Esophagus muscularis mucosa (tissue), 4 donors: ENCODE data around the gene RTP2. TPM values are rescaled to one million over a fixed set of nuclear protein-coding genes. Genes with fewer than 3 reads are reported as not detected.
A peak's percentile ranks its signal among the peaks of the same experiment; 100 is the strongest.

Experiments used
- DNase-seq: peaks from one replicate; pipeline ENCODE4 v3.0.0-alpha.2; 2017; ENCODE audit errors: extremely low spot score
- H3K27ac ChIP-seq, 4 donors: fragments of 200-600 bp; sonication (generic); replicated peaks in 1 of 4; 1 replicate in 3 of 4; 2 replicates in 1 of 4; pipeline ENCODE4 v1.5.1; 2016 to 2019; ENCODE audit warnings: mild to moderate bottlenecking in 1 of 4
- H3K27me3 ChIP-seq, 4 donors: fragments of 200-600 bp; sonication (generic); one replicate each; pipeline versions ENCODE4 v1.5.1 to v1.6.0; 2016 to 2019
- H3K36me3 ChIP-seq, 4 donors: fragments of 200-600 bp; sonication (generic); one replicate each; pipeline ENCODE4 v1.5.1; 2016 to 2019
- H3K4me1 ChIP-seq, 4 donors: fragments of 200-600 bp; sonication (generic); one replicate each; pipeline ENCODE4 v1.5.1; 2016 to 2019
- H3K4me3 ChIP-seq, 4 donors: fragments of 200-600 bp; sonication (generic); 1 replicate in 2 of 4; 2 replicates in 2 of 4; pipeline ENCODE4 v1.5.1; 2016 to 2019; ENCODE audit warnings: mild to moderate bottlenecking in 4 of 4, moderate library complexity in 1 of 4
- H3K9me3 ChIP-seq, 4 donors: fragments of 200-600 bp; sonication (generic); 1 replicate in 3 of 4; 2 replicates in 1 of 4; pipeline ENCODE4 v1.5.1; 2016 to 2019
- EP300 ChIP-seq: sonication (generic); formaldehyde crosslinking; IDR thresholded peaks from one replicate; pipeline ENCODE4 v1.6.1; 2017; ENCODE audit warnings: antibody characterized with exemption
- POLR2A ChIP-seq: fragments of 450-650 bp; IDR thresholded peaks from one replicate; pipeline ENCODE4 v1.6.1; 2017; ENCODE audit warnings: antibody characterized with exemption, moderate library complexity, mild to moderate bottlenecking, low read depth
- POLR2AphosphoS5 ChIP-seq, 2 donors: sonication (generic); formaldehyde crosslinking; IDR thresholded peaks; one replicate each; pipeline ENCODE4 v1.6.1; 2017; ENCODE audit warnings: antibody characterized with exemption in 2 of 2
- WGBS: methylation state at CpG from one replicate; pipeline ENCODE4 v1.1.5; 2018; 5-methylcytosine and 5-hydroxymethylcytosine counted together
- intact Hi-C: fragments of 100-400 bp; cut with DNase I; formaldehyde crosslinking; loops from one replicate; pipeline ENCODE4 v1.15.1; 2023
- total RNA-seq, 4 donors: library from RNA; depleted of rRNA; stranded (reverse); fragments of >200 nt; gene quantifications; one replicate each; pipeline versions ENCODE4 v1.1.0 to v1.2.1, GENCODE V29; 2016
- TF ChIP-seq, protein P1 (sequence below), 3 experiments: fragments of 200-600 bp in 2 of 3; fragments of 450-650 bp in 1 of 3; sonication (generic) in 2 of 3; IDR thresholded peaks; one replicate each; pipeline ENCODE4 v1.5.1; 2017 to 2019; ENCODE audit warnings: antibody characterized with exemption in 3 of 3, mild to moderate bottlenecking in 2 of 3, moderate library complexity in 1 of 3

RTP2 gene
- total RNA-seq, 4 donors from 2014 or later: not detected

DNA sequence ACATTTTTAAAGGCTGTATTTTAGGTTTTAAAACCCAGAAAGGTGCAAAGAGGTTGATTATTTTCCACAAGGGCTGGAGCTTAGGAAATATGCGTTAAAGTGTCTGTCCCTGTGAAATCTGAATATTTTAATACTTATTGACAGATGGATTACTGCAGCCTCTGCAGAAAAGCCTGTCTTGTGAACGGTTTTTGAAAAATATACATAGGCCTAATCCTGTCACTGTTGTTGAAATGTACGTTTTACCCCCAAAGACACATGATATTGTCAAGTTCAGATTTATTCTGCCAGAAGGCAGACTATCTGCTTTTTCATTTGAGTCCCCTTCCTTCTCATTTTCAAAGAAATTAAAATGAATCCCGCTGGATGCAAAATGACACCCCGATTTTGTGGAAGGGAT is 45.1 kb upstream of the RTP2 start:
- H3K4me1 ChIP-seq: peaks cover 13 to 56% (median 45%) of the 10 kb centered on the region in 4 donors
- no peak for DNase-seq
- intact Hi-C loops: loop anchor here (5.0 to 10.0 kb wide), 3 partner anchors 305 to 827 kb away; no protein-coding TSS in a partner anchor
- no peak overlapping the region for H3K4me3 ChIP-seq
- WGBS: 54% methylated on average over 5 of the region's 5 CpGs
- TF ChIP-seq POLR2A (no peak), EP300 (no peak), POLR2AphosphoS5 (IDR thresholded peaks at IDR 0.05) (no peak)
- TF ChIP-seq, protein P1, sequence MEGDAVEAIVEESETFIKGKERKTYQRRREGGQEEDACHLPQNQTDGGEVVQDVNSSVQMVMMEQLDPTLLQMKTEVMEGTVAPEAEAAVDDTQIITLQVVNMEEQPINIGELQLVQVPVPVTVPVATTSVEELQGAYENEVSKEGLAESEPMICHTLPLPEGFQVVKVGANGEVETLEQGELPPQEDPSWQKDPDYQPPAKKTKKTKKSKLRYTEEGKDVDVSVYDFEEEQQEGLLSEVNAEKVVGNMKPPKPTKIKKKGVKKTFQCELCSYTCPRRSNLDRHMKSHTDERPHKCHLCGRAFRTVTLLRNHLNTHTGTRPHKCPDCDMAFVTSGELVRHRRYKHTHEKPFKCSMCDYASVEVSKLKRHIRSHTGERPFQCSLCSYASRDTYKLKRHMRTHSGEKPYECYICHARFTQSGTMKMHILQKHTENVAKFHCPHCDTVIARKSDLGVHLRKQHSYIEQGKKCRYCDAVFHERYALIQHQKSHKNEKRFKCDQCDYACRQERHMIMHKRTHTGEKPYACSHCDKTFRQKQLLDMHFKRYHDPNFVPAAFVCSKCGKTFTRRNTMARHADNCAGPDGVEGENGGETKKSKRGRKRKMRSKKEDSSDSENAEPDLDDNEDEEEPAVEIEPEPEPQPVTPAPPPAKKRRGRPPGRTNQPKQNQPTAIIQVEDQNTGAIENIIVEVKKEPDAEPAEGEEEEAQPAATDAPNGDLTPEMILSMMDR (IDR thresholded peaks at IDR 0.05): no peak
- no peaks in the 10 kb centered on the region for H3K27me3 ChIP-seq
- H3K27ac ChIP-seq: peak overlapping the region; percentile 94 to 99 (median 98)
- H3K9me3 ChIP-seq: no peaks in the 10 kb centered on the region
- H3K36me3 ChIP-seq: no peaks in the 10 kb centered on the region

DNA sequence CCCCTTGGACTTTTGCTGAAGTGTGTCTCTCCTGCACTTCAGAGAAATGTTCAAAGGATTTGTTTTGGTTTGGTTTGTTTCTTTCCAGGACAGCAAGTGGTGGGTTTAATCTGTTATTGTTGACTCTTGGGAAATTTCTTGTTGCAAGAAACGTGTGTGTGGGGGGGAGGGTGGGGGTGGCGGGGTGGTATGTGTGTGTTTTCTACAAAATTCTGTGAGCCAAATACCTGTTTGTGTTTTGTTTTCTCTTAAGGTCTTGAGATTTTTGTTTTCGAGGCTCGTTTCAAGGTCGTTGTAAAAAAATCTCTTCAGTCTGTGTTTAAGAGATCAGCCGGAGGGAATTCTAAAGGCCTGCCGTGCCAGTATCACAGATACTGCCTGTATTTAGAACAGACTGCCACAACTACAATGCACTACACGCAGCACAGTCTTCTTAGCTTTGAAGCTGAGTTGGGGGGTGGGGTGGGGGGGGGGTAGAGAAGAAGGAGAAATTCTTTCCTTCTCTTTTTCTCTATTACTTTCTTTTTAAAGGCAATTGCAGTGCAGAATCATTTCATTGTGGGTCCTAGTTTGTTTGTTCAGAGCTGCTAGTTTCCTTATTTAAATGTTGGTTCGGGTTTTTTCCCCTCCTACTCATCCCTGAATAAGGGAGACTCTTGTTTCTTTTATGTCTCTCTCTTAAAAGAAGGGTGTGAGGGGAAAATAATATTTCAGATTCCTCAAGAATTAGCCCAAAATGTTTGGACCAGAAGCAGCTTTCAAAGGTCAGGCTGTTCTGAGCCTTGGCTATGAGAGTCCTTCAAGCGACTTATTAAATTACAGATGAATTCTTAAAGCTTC is 44.3 kb upstream of the RTP2 start:
- WGBS: 26% methylated on average over 10 of the region's 10 CpGs
- Histone ChIP-seq H3K4me1 (peaks cover 13 to 64% (median 51%) of the 10 kb centered on the region in 4 donors), H3K4me3 (peak overlapping the region; percentile 69 to 81 (median 76)), H3K27me3 (no peaks in the 10 kb centered on the region), H3K27ac (peak overlapping the region; percentile 94 to 99 (median 98)), H3K36me3 (no peaks in the 10 kb centered on the region), H3K9me3 (no peaks in the 10 kb centered on the region)
- no peak for TF ChIP-seq POLR2AphosphoS5 (IDR thresholded peaks at IDR 0.05)
- TF ChIP-seq EP300: no peak
- TF ChIP-seq POLR2A: no peak
- TF ChIP-seq, protein P1 (IDR thresholded peaks at IDR 0.05): no peak
- DNase-seq: no peak
- intact Hi-C loops: loop anchor here (5.0 to 10.0 kb wide), 3 partner anchors 306 to 828 kb away; no protein-coding TSS in a partner anchor

DNA sequence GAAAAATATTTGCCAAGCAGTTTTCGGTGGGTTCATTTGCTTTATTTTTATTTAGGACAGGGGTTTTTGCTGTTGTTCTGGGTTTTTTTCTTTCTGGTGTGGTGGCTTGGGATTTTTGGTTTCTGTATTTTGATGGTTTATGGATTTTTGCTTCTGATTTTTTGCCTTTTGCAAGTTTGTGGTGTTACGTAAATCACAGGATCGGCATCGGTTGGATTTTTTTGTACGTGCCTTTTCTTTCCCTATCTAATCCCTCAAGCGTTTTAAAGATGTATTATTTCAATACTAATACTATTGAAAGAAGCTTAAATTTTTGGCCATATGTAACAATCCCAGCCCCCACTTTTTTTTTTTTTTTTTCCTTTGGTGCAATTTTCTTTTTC is 43.7 kb upstream of the RTP2 start:
- peak overlapping the region; percentile 69 to 81 (median 76) for H3K4me3 ChIP-seq
- WGBS: 5% methylated on average over 6 of the region's 6 CpGs
- peaks cover 13 to 69% (median 50%) of the 10 kb centered on the region in 4 donors for H3K4me1 ChIP-seq
- intact Hi-C loops: loop anchor here (5.0 to 10.0 kb wide), 3 partner anchors 306 to 829 kb away; no protein-coding TSS in a partner anchor
- DNase-seq: no peak
- no peaks in the 10 kb centered on the region for H3K9me3 ChIP-seq
- peak overlapping the region; percentile 94 to 99 (median 98) for H3K27ac ChIP-seq
- H3K36me3 ChIP-seq: no peaks in the 10 kb centered on the region
- TF ChIP-seq EP300 (no peak), POLR2A (no peak), POLR2AphosphoS5 (IDR thresholded peaks at IDR 0.05) (no peak)
- TF ChIP-seq, protein P1 (IDR thresholded peaks at IDR 0.05): no peak
- H3K27me3 ChIP-seq: no peaks in the 10 kb centered on the region

DNA sequence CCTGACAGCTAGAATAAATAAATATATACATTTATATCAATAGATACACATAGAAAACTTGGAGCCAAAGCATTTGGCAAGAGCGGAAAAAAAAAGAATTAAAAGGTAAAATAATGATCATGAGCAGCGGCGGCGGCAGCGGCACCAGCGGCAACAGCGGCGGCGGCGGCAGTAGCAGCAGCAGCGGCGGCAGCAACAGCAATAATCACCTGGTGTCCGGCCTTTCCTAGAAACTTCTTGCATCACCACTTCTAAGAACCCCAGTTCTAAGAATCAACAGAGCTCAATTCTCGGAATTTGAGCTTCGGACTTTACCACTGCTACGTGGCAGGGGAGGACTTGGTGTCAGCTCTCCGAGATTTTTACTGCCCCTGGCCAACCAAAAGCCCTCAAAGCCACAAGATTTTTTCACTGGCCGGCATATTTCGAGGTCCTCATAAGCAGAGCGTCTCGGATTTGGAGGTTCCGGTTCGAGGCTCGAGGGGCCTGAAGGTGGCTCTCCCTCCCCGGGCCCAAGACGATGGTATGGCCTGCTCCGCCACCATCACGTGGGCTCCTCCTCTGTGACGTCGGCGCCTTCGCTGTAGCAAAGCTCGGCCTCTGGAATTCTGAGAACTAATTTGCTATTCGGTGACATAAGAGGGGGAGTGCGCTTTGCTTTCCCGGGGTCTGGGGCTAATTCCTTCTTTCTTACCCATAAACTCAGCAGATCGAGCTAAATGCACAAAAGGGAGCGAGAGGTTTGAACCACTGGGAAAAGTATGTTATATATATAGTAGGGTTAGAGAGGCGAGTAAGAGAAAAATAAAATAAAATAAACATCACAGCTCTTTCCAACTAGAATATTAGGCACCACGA is 43.1 kb upstream of the RTP2 start, which contains the start of gene BCL6:
BCL6 (minus strand) TSS at position 268 of the 858 bp plus-strand sequence. CDS start 11,775 bp downstream, outside the sequence.
- peak within 1 kb of the TSS; percentile 94 to 99 (median 98) for H3K27ac ChIP-seq
- WGBS: under 1% methylated on average over 37 of the region's 40 CpGs
- H3K36me3 ChIP-seq: no peaks in the 10 kb centered on the region
- peak; percentile 99 for DNase-seq
- H3K4me3 ChIP-seq: peak within 1 kb of the TSS; percentile 69 to 81 (median 76)
- TF ChIP-seq EP300: peak; percentile 96
- peak; percentile 98 for TF ChIP-seq POLR2A
- TF ChIP-seq, protein P1 (IDR thresholded peaks at IDR 0.05): no peak
- TF ChIP-seq POLR2AphosphoS5 (IDR thresholded peaks at IDR 0.05): peak in 1 of 2 donors; percentile 99
- no peaks in the 10 kb centered on the region for H3K27me3 ChIP-seq
- H3K4me1 ChIP-seq: peaks cover 13 to 69% (median 48%) of the 10 kb centered on the region in 4 donors
- intact Hi-C loops: loop anchor here (2.0 to 10.0 kb wide), 4 partner anchors 307 to 829 kb away; no protein-coding TSS in a partner anchor
- no peaks in the 10 kb centered on the region for H3K9me3 ChIP-seq
